HEK293 (cell line): Measurements from ENCODE around the gene SPDYE6.

Source experiments
- CTCF ChIA-PET: fragments of 350-600 bp; formaldehyde crosslinking; extraction: SDS; loops from one replicate; lab custom pipeline; 2021; ENCODE audit warnings: antibody characterized with exemption; lab: Yijun Ruan, JAX
- POLR2A ChIA-PET: fragments of 300-600 bp; formaldehyde crosslinking; extraction: SDS; loops from one replicate; lab custom pipeline; 2020; ENCODE audit warnings: antibody characterized with exemption, inconsistent platforms; lab: Yijun Ruan, JAX
- H3K27ac ChIP-seq: fragments of 200-500 bp; sonication (Bioruptor generic); 2 replicates; pipeline ENCODE4 v1.5.1; 2014; ENCODE audit warnings: low read depth, low read length, control low read depth, inconsistent platforms; ENCODE audit errors: extremely low read depth
- H3K36me3 ChIP-seq, 2 experiments: fragments of 200-500 bp in 1 of 2; sonication (Bioruptor generic) in 1 of 2; 1 replicate in 1 of 2; 2 replicates in 1 of 2; pipeline ENCODE4 v1.5.1; 2014 to 2017; ENCODE audit warnings: inconsistent platforms in 2 of 2, low read length in 2 of 2; ENCODE audit not compliant: control insufficient read depth in 2 of 2, insufficient read depth in 1 of 2
- H3K4me1 ChIP-seq: fragments of 200-500 bp; sonication (Bioruptor generic); 2 replicates; pipeline ENCODE4 v1.5.1; 2014; ENCODE audit warnings: mild to moderate bottlenecking, low read length, inconsistent platforms; ENCODE audit not compliant: control insufficient read depth, insufficient read depth
- H3K4me3 ChIP-seq: 2 replicates; pipeline ENCODE4 v1.5.1; 2011; ENCODE audit warnings: low read depth, mild to moderate bottlenecking, control low read depth, low read length, moderate library complexity
- H3K9me3 ChIP-seq: fragments of 200-500 bp; sonication (Bioruptor generic); 2 replicates; pipeline ENCODE4 v1.5.1; 2014; ENCODE audit warnings: low read depth, low read length, inconsistent platforms; ENCODE audit not compliant: control insufficient read depth, insufficient read depth
- BCL6B ChIP-seq: fragments of 450-650 bp; formaldehyde crosslinking; IDR thresholded peaks from 2 replicates; pipeline ENCODE4 v1.5.1; 2017; ENCODE audit warnings: missing biosample characterization, missing genetic modification characterization
- GFI1B ChIP-seq: fragments of 450-650 bp; formaldehyde crosslinking; IDR thresholded peaks from 2 replicates; pipeline ENCODE4 v1.5.1; 2016; ENCODE audit warnings: missing biosample characterization, missing genetic modification characterization
- REST ChIP-seq: fragments of 450-650 bp; formaldehyde crosslinking; IDR thresholded peaks from 2 replicates; pipeline ENCODE4 v1.5.1; 2016; ENCODE audit warnings: missing biosample characterization, missing genetic modification characterization
- YY2 ChIP-seq: fragments of 450-650 bp; formaldehyde crosslinking; IDR thresholded peaks from 2 replicates; pipeline ENCODE4 v1.5.1; 2016; ENCODE audit warnings: missing biosample characterization, missing genetic modification characterization
- ZBTB1 ChIP-seq: fragments of 450-650 bp; formaldehyde crosslinking; IDR thresholded peaks from 2 replicates; pipeline ENCODE4 v1.5.1; 2016; ENCODE audit warnings: missing biosample characterization, missing genetic modification characterization
- ZBTB10 ChIP-seq: fragments of 450-650 bp; formaldehyde crosslinking; IDR thresholded peaks from 2 replicates; pipeline ENCODE4 v1.5.1; 2016; ENCODE audit warnings: missing biosample characterization, missing genetic modification characterization
- ZBTB21 ChIP-seq: fragments of 450-650 bp; formaldehyde crosslinking; IDR thresholded peaks from 2 replicates; pipeline ENCODE4 v1.5.1; 2017; ENCODE audit warnings: missing biosample characterization, missing genetic modification characterization
- ZBTB26 ChIP-seq: fragments of 450-650 bp; formaldehyde crosslinking; optimal IDR thresholded peaks from 2 replicates; pipeline ENCODE3; 2016; ENCODE audit warnings: missing biosample characterization, mild to moderate bottlenecking, missing genetic modification characterization
- ZBTB48 ChIP-seq: fragments of 450-650 bp; formaldehyde crosslinking; IDR thresholded peaks from 2 replicates; pipeline ENCODE4 v1.5.1; 2016; ENCODE audit warnings: missing biosample characterization, missing genetic modification characterization
- ZIC2 ChIP-seq: fragments of 450-650 bp; formaldehyde crosslinking; IDR thresholded peaks from 2 replicates; pipeline ENCODE4 v1.5.1; 2016; ENCODE audit warnings: missing biosample characterization, missing genetic modification characterization
- ZNF10 ChIP-seq: fragments of 450-650 bp; formaldehyde crosslinking; IDR thresholded peaks from 2 replicates; pipeline ENCODE4 v1.5.1; 2017; ENCODE audit warnings: missing biosample characterization, missing genetic modification characterization
- ZNF19 ChIP-seq: fragments of 450-650 bp; formaldehyde crosslinking; IDR thresholded peaks from 2 replicates; pipeline ENCODE4; 2016; ENCODE audit warnings: missing biosample characterization, missing genetic modification characterization, low read depth
- ZNF335 ChIP-seq: fragments of 450-650 bp; formaldehyde crosslinking; conservative IDR thresholded peaks from 2 replicates; pipeline ENCODE4 v1.5.1; 2016; ENCODE audit warnings: missing biosample characterization, missing genetic modification characterization
- ZNF391 ChIP-seq: fragments of 450-650 bp; formaldehyde crosslinking; IDR thresholded peaks from 2 replicates; pipeline ENCODE4 v1.5.1; 2016; ENCODE audit warnings: low read depth, missing biosample characterization, missing genetic modification characterization, borderline replicate concordance
- ZNF416 ChIP-seq: fragments of 450-650 bp; formaldehyde crosslinking; IDR thresholded peaks from 2 replicates; pipeline ENCODE4 v1.5.1; 2016; ENCODE audit warnings: missing biosample characterization, missing genetic modification characterization
- ZNF423 ChIP-seq: fragments of 450-650 bp; formaldehyde crosslinking; IDR thresholded peaks from 2 replicates; pipeline ENCODE4 v1.5.1; 2016; ENCODE audit warnings: missing biosample characterization, missing genetic modification characterization
- ZNF473 ChIP-seq: fragments of 450-650 bp; formaldehyde crosslinking; IDR thresholded peaks from 2 replicates; pipeline ENCODE4 v1.5.1; 2017; ENCODE audit warnings: missing biosample characterization, missing genetic modification characterization
- ZNF548 ChIP-seq: fragments of 450-650 bp; formaldehyde crosslinking; IDR thresholded peaks from 2 replicates; pipeline ENCODE4 v1.5.1; 2016; ENCODE audit warnings: missing biosample characterization, missing genetic modification characterization
- ZNF571 ChIP-seq: fragments of 450-650 bp; formaldehyde crosslinking; IDR thresholded peaks from 2 replicates; pipeline ENCODE4 v1.5.0; 2017; ENCODE audit warnings: missing biosample characterization, missing genetic modification characterization
- ZNF580 ChIP-seq: fragments of 450-650 bp; formaldehyde crosslinking; IDR thresholded peaks from 2 replicates; pipeline ENCODE4 v1.5.1; 2016; ENCODE audit warnings: missing biosample characterization, missing genetic modification characterization
- ZNF600 ChIP-seq: fragments of 450-650 bp; formaldehyde crosslinking; IDR thresholded peaks from 2 replicates; pipeline ENCODE4 v1.5.1; 2016; ENCODE audit warnings: missing biosample characterization, missing genetic modification characterization
- ZNF621 ChIP-seq: fragments of 450-650 bp; formaldehyde crosslinking; IDR thresholded peaks from 2 replicates; pipeline ENCODE4 v1.5.1; 2017; ENCODE audit warnings: missing biosample characterization, missing genetic modification characterization
- ZNF707 ChIP-seq: fragments of 450-650 bp; formaldehyde crosslinking; IDR thresholded peaks from 2 replicates; pipeline ENCODE4 v1.5.1; 2016; ENCODE audit warnings: missing biosample characterization, missing genetic modification characterization
- ZNF830 ChIP-seq: fragments of 450-650 bp; IDR thresholded peaks from 2 replicates; pipeline ENCODE4 v1.5.0; 2018; ENCODE audit warnings: missing biosample characterization, missing genetic modification characterization, low read depth, mild to moderate bottlenecking, moderate library complexity
- ZNF837 ChIP-seq: fragments of 450-650 bp; formaldehyde crosslinking; IDR thresholded peaks from 2 replicates; pipeline ENCODE4 v1.5.1; 2016; ENCODE audit warnings: missing biosample characterization, missing genetic modification characterization

SPDYE6 gene

GRCh38 chr7:102305414-102306268 is 50.6 kb downstream of the SPDYE6 start:
- Histone ChIP-seq H3K4me3 (no peak overlapping the region), H3K4me1 (peaks cover 7% of the 10 kb centered on the region; the same call in 1 of the 2 replicates), H3K9me3 (no peaks in the 10 kb centered on the region), H3K36me3 (no peaks in the 10 kb centered on the region), H3K27ac (no peak overlapping the region)
- CTCF ChIA-PET: interaction anchor here (0.7 to 0.9 kb wide), 3 partner anchors 86 to 1166 kb away, joined by 3 to 6 read pairs (median 3); no protein-coding TSS in a partner anchor
- TF ChIP-seq ZNF830 (tag by site-specific recombination) (no peak), ZNF707 (tag by site-specific recombination) (no peak), YY2 (no peak), ZNF580 (tag by site-specific recombination) (no peak), ZBTB1 (tag by site-specific recombination) (no peak), ZNF837 (tag by site-specific recombination) (no peak), ZBTB21 (tag by site-specific recombination) (no peak), ZBTB48 (tag by site-specific recombination) (no peak), ZNF423 (tag by site-specific recombination) (no peak), GFI1B (no peak), ZNF548 (tag by site-specific recombination) (no peak), ZNF10 (tag by site-specific recombination) (no peak), ZNF416 (tag by site-specific recombination) (no peak)
- POLR2A ChIA-PET: no interaction called here

GRCh38 chr7:102304668-102305067 is 51.6 kb downstream of the SPDYE6 start:
- Histone ChIP-seq H3K4me3 (no peak overlapping the region), H3K9me3 (no peaks in the 10 kb centered on the region), H3K36me3 (no peaks in the 10 kb centered on the region), H3K27ac (no peak overlapping the region), H3K4me1 (peaks cover 7% of the 10 kb centered on the region; the same call in 1 of the 2 replicates)
- ChIA-PET CTCF (no interaction called here), POLR2A (no interaction called here)
- no peak for TF ChIP-seq BCL6B (tag by site-specific recombination)
- TF ChIP-seq ZBTB26: no peak
- no peak for TF ChIP-seq ZNF19 (tag by site-specific recombination)
- no peak for TF ChIP-seq ZBTB10 (tag by site-specific recombination)
- TF ChIP-seq ZNF473 (tag by site-specific recombination): no peak
- TF ChIP-seq ZNF335 (tag by site-specific recombination): no peak
- 0 out of 2 replicates have a peak, but pooled peaks have one; percentile 25 for TF ChIP-seq REST (tag by site-specific recombination)
- TF ChIP-seq ZNF391: no peak
- TF ChIP-seq ZNF571 (tag by site-specific recombination): no peak
- TF ChIP-seq ZIC2: peak; percentile 40
- TF ChIP-seq ZNF621 (tag by site-specific recombination): no peak
- TF ChIP-seq ZNF600 (tag by site-specific recombination): 0 out of 2 replicates have a peak, but pooled peaks have one; percentile 14
